Gastroesophageal sphincter (tissue), 3 donors: ENCODE results near the gene LDB3.

Experiments used
- CTCF ChIP-seq, 4 experiments: fragments of 200-600 bp in 2 of 4; fragments of 450-650 bp in 2 of 4; sonication (generic) in 1 of 4; IDR thresholded peaks; one replicate each; pipeline ENCODE4 v1.5.1; 2017 to 2019; ENCODE audit warnings: antibody characterized with exemption in 4 of 4, mild to moderate bottlenecking in 2 of 4, moderate library complexity in 2 of 4
- POLR2A ChIP-seq, 2 donors: fragments of 450-650 bp; IDR thresholded peaks; one replicate each; pipeline ENCODE4 v1.6.1; 2017; ENCODE audit warnings: antibody characterized with exemption in 2 of 2, mild to moderate bottlenecking in 2 of 2, moderate library complexity in 1 of 2
- POLR2AphosphoS5 ChIP-seq: sonication (generic); formaldehyde crosslinking; IDR thresholded peaks from one replicate; pipeline ENCODE4 v1.6.1; 2017; ENCODE audit warnings: antibody characterized with exemption

- no peak for TF ChIP-seq CTCF (IDR thresholded peaks at IDR 0.05)
- TF ChIP-seq POLR2A (IDR thresholded peaks at IDR 0.05): no peak
- no peak for TF ChIP-seq POLR2AphosphoS5
Measured at GRCh38 chr10:86642021-86642420, 26.3 kb upstream of the LDB3 start.
